GM23338 (cell line): Measurements from ENCODE around the gene ANP32A. TPM values are rescaled to one million over a fixed set of nuclear protein-coding genes. Genes with fewer than 3 reads are reported as not detected.

Experiments
- ATAC-seq: fragments of 200-7000 bp; cut with Tn5 transposase; 3 replicates; pipeline ENCODE4 v1.9.1; 2020
- DNase-seq: peaks from one replicate; pipeline ENCODE4 v3.0.0-alpha.2; 2015; ENCODE audit warnings: low spot score
- H2AFZ ChIP-seq: fragments of 200-600 bp; sonication (generic); 2 replicates; pipeline ENCODE4 v1.8.0; 2016; ENCODE audit warnings: antibody characterized with exemption, mild to moderate bottlenecking, moderate library complexity
- H3F3A ChIP-seq: fragments of 200-600 bp; sonication (generic); replicated peaks from 2 replicates; pipeline ENCODE4 v1.8.0; 2017; ENCODE audit warnings: antibody characterized with exemption, mixed run types, low read depth
- H3K27ac ChIP-seq: fragments of 200-600 bp; sonication (generic); 2 replicates; pipeline ENCODE4 v1.6.1; 2016; ENCODE audit warnings: low read depth
- H3K27me3 ChIP-seq: fragments of 200-600 bp; sonication (generic); 2 replicates; pipeline ENCODE4 v1.8.0; 2016; ENCODE audit warnings: mild to moderate bottlenecking, mixed run types, moderate library complexity; ENCODE audit not compliant: insufficient read depth
- H3K36me3 ChIP-seq: fragments of 200-600 bp; sonication (generic); 2 replicates; pipeline ENCODE4 v1.8.0; 2016; ENCODE audit warnings: mild to moderate bottlenecking; ENCODE audit not compliant: insufficient read depth
- H3K4me1 ChIP-seq: fragments of 200-600 bp; sonication (generic); 2 replicates; pipeline ENCODE4 v1.8.0; 2016; ENCODE audit warnings: mild to moderate bottlenecking, moderate library complexity; ENCODE audit not compliant: insufficient read depth
- H3K4me2 ChIP-seq: fragments of 200-600 bp; sonication (generic); 2 replicates; pipeline ENCODE4 v1.7.1; 2017; ENCODE audit warnings: mixed run types
- H3K4me3 ChIP-seq: fragments of 200-600 bp; sonication (generic); 2 replicates; pipeline ENCODE4 v1.6.1; 2016; ENCODE audit warnings: mixed run types
- H3K79me2 ChIP-seq: fragments of 200-600 bp; sonication (generic); replicated peaks from 2 replicates; pipeline ENCODE4 v1.8.0; 2017; ENCODE audit warnings: mild to moderate bottlenecking; ENCODE audit not compliant: insufficient read depth
- H3K9me2 ChIP-seq: fragments of 200-600 bp; sonication (generic); 2 replicates; pipeline ENCODE4 v1.8.0; 2017; ENCODE audit not compliant: insufficient read depth
- H4K20me1 ChIP-seq: fragments of 200-600 bp; sonication (generic); replicated peaks from 2 replicates; pipeline ENCODE4 v1.8.0; 2017; ENCODE audit warnings: mild to moderate bottlenecking; ENCODE audit not compliant: insufficient read depth
- H3K27ac Mint-ChIP-seq: 2 replicates; pipeline ENCODE4 v1.8.0; 2020; ENCODE audit warnings: inconsistent platforms, mild to moderate bottlenecking, moderate library complexity, mixed read lengths
- H3K27me3 Mint-ChIP-seq: 3 replicates; pipeline ENCODE4 v1.8.0; 2022; ENCODE audit warnings: low read depth, mild to moderate bottlenecking, moderate library complexity, mixed read lengths, inconsistent platforms; ENCODE audit not compliant: insufficient read depth, poor library complexity
- H3K36me3 Mint-ChIP-seq: 3 replicates; pipeline ENCODE4 v1.8.0; 2021; ENCODE audit warnings: low read depth, mild to moderate bottlenecking, inconsistent platforms, moderate library complexity, mixed read lengths
- H3K4me1 Mint-ChIP-seq: 3 replicates; pipeline ENCODE4 v1.8.0; 2020; ENCODE audit warnings: mild to moderate bottlenecking, inconsistent platforms, mixed read lengths
- H3K4me3 Mint-ChIP-seq: 3 replicates; pipeline ENCODE4 v1.8.0; 2021; ENCODE audit warnings: moderate library complexity, mild to moderate bottlenecking, inconsistent platforms, mixed read lengths
- H3K9me3 Mint-ChIP-seq: 3 replicates; pipeline ENCODE4 v1.8.0; 2020; ENCODE audit warnings: moderate library complexity, mild to moderate bottlenecking, inconsistent platforms, mixed read lengths
- JUNB ChIP-seq: IDR thresholded peaks from one replicate; pipeline ENCODE4 v1.6.1; 2016; ENCODE audit warnings: antibody characterized with exemption; ENCODE audit not compliant: unreplicated experiment
- POLR2AphosphoS5 ChIP-seq: IDR thresholded peaks from 2 replicates; pipeline ENCODE4 v1.6.1; 2016; ENCODE audit warnings: antibody characterized with exemption, low read depth
- ZNF331 ChIP-seq: fragments of 250-450 bp; sonication (Bioruptor Pico); IDR thresholded peaks from 2 replicates; pipeline ENCODE4 v1.5.0; 2020; ENCODE audit warnings: low read depth, mild to moderate bottlenecking, moderate library complexity
- polyA plus RNA-seq: library from polyadenylated mRNA; unstranded; fragments of >200 nt; fragmentation: Nextera tagmentation; extraction: Ambion mirVana; gene quantifications from 2 replicates; pipeline ENCODE4 v1.2.1, GENCODE V29; 2016
- total RNA-seq: library from RNA; depleted of rRNA; stranded (reverse); fragments of >200 nt; shearing (Covaris generic); gene quantifications from 2 replicates; pipeline ENCODE4 v1.2.3, GENCODE V29; 2014
- TF ChIP-seq, protein P1 (sequence below), 2 experiments: fragments of 200-600 bp in 1 of 2; sonication (generic) in 1 of 2; conservative IDR thresholded peaks; 2 replicates each; pipeline versions ENCODE4 v1.5.1 to v1.6.1; 2016 to 2017; ENCODE audit warnings: antibody characterized with exemption in 2 of 2, low read depth in 2 of 2, mild to moderate bottlenecking in 2 of 2, moderate library complexity in 1 of 2
- TF ChIP-seq, protein P2 (sequence below): IDR thresholded peaks from one replicate; pipeline ENCODE4 v1.6.1; 2018; ENCODE audit warnings: antibody characterized with exemption; ENCODE audit not compliant: unreplicated experiment
- TF ChIP-seq, protein P3 (sequence below): fragments of 250-450 bp; sonication (Bioruptor Pico); IDR thresholded peaks from 2 replicates; pipeline ENCODE4 v1.5.0; 2020; ENCODE audit warnings: mild to moderate bottlenecking, moderate library complexity
- TF ChIP-seq, protein P4 (sequence below): IDR thresholded peaks from 2 replicates; pipeline ENCODE4 v1.6.1; 2016; ENCODE audit warnings: antibody characterized with exemption

Gene ANP32A
- total and polyA plus RNA-seq, 2 experiments from 2014 or later, result 204 to 304 TPM

DNA sequence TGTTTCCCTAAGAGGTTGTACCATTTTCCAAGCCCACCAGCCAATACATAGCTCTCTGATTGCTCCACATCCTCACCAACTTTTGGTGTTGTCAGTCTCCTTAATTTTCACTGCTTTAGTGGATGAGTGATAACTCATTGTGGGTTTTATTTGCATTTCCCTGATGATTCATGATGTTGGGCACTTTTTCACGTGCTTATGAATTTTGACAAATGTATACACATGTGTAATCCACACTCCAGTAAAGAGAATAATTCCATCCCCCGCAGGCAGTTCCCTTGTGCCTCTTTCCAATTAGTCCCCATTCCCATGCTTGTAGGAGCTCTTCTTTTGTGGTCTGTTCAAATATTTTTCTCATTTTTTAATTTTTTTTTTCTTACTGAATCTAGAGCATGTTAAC is 52.4 kb downstream of the ANP32A start:
- Histone ChIP-seq H3K36me3 (no peaks in the 10 kb centered on the region), H3K9me2 (0 out of 2 replicates have a peak, but pooled peaks cover 2% of the 10 kb centered on the region), H3F3A (no peaks in the 10 kb centered on the region), H4K20me1 (no peaks in the 10 kb centered on the region), H3K79me2 (no peaks in the 10 kb centered on the region), H3K4me1 (no peaks in the 10 kb centered on the region), H3K4me2 (no peak overlapping the region), H3K27ac (no peak overlapping the region), H2AFZ (no peak overlapping the region), H3K4me3 (no peak overlapping the region), H3K27me3 (no peaks in the 10 kb centered on the region)
- no peak for DNase-seq
- Mint-ChIP-seq H3K27ac (no peak overlapping the region), H3K4me1 (no peaks in the 10 kb centered on the region), H3K9me3 (no peaks in the 10 kb centered on the region), H3K36me3 (no peaks in the 10 kb centered on the region), H3K4me3 (no peak overlapping the region), H3K27me3 (peaks cover 5% of the 10 kb centered on the region)
- ATAC-seq, result no peak
- TF ChIP-seq, protein P1, sequence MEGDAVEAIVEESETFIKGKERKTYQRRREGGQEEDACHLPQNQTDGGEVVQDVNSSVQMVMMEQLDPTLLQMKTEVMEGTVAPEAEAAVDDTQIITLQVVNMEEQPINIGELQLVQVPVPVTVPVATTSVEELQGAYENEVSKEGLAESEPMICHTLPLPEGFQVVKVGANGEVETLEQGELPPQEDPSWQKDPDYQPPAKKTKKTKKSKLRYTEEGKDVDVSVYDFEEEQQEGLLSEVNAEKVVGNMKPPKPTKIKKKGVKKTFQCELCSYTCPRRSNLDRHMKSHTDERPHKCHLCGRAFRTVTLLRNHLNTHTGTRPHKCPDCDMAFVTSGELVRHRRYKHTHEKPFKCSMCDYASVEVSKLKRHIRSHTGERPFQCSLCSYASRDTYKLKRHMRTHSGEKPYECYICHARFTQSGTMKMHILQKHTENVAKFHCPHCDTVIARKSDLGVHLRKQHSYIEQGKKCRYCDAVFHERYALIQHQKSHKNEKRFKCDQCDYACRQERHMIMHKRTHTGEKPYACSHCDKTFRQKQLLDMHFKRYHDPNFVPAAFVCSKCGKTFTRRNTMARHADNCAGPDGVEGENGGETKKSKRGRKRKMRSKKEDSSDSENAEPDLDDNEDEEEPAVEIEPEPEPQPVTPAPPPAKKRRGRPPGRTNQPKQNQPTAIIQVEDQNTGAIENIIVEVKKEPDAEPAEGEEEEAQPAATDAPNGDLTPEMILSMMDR (conservative IDR thresholded peaks at IDR 0.05; ENCODE audit: low read depth in 2 of 2), result no peak
- no peak for TF ChIP-seq POLR2AphosphoS5

DNA sequence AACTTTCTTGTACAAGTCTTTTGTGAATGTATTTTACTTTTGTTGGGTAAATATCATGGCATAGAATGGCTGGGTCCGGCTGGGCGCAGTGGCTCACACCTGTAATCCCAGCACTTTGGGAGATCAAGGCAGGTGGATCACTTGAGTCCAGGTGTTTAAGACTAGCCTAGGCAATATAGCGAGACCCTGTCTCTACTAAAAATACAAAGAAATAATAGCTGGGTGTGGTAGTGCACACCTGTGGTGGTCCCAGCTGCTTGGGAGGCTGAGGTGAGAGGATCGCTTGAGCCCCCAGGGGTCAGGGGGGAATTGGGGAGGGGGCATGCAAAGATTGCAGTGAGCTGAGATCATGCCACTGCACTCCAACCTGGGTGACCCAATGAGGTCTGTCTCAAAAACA is 52.9 kb downstream of the ANP32A start:
- H3K27me3 Mint-ChIP-seq, result peaks cover 5% of the 10 kb centered on the region
- Histone ChIP-seq H3K27ac (no peak overlapping the region), H3K27me3 (no peaks in the 10 kb centered on the region), H3F3A (no peaks in the 10 kb centered on the region), H3K9me2 (0 out of 2 replicates have a peak, but pooled peaks cover 2% of the 10 kb centered on the region), H3K36me3 (no peaks in the 10 kb centered on the region), H3K4me3 (no peak overlapping the region), H3K79me2 (no peaks in the 10 kb centered on the region), H4K20me1 (no peaks in the 10 kb centered on the region), H2AFZ (no peak overlapping the region), H3K4me1 (no peaks in the 10 kb centered on the region), H3K4me2 (no peak overlapping the region)
- DNase-seq (no peak), ATAC-seq (no peak)
- H3K9me3 Mint-ChIP-seq, result no peaks in the 10 kb centered on the region
- TF ChIP-seq ZNF331 (CRISPR knock-in tag), result no peak
- TF ChIP-seq, protein P2, sequence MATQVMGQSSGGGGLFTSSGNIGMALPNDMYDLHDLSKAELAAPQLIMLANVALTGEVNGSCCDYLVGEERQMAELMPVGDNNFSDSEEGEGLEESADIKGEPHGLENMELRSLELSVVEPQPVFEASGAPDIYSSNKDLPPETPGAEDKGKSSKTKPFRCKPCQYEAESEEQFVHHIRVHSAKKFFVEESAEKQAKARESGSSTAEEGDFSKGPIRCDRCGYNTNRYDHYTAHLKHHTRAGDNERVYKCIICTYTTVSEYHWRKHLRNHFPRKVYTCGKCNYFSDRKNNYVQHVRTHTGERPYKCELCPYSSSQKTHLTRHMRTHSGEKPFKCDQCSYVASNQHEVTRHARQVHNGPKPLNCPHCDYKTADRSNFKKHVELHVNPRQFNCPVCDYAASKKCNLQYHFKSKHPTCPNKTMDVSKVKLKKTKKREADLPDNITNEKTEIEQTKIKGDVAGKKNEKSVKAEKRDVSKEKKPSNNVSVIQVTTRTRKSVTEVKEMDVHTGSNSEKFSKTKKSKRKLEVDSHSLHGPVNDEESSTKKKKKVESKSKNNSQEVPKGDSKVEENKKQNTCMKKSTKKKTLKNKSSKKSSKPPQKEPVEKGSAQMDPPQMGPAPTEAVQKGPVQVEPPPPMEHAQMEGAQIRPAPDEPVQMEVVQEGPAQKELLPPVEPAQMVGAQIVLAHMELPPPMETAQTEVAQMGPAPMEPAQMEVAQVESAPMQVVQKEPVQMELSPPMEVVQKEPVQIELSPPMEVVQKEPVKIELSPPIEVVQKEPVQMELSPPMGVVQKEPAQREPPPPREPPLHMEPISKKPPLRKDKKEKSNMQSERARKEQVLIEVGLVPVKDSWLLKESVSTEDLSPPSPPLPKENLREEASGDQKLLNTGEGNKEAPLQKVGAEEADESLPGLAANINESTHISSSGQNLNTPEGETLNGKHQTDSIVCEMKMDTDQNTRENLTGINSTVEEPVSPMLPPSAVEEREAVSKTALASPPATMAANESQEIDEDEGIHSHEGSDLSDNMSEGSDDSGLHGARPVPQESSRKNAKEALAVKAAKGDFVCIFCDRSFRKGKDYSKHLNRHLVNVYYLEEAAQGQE, result no peak
- TF ChIP-seq, protein P3, sequence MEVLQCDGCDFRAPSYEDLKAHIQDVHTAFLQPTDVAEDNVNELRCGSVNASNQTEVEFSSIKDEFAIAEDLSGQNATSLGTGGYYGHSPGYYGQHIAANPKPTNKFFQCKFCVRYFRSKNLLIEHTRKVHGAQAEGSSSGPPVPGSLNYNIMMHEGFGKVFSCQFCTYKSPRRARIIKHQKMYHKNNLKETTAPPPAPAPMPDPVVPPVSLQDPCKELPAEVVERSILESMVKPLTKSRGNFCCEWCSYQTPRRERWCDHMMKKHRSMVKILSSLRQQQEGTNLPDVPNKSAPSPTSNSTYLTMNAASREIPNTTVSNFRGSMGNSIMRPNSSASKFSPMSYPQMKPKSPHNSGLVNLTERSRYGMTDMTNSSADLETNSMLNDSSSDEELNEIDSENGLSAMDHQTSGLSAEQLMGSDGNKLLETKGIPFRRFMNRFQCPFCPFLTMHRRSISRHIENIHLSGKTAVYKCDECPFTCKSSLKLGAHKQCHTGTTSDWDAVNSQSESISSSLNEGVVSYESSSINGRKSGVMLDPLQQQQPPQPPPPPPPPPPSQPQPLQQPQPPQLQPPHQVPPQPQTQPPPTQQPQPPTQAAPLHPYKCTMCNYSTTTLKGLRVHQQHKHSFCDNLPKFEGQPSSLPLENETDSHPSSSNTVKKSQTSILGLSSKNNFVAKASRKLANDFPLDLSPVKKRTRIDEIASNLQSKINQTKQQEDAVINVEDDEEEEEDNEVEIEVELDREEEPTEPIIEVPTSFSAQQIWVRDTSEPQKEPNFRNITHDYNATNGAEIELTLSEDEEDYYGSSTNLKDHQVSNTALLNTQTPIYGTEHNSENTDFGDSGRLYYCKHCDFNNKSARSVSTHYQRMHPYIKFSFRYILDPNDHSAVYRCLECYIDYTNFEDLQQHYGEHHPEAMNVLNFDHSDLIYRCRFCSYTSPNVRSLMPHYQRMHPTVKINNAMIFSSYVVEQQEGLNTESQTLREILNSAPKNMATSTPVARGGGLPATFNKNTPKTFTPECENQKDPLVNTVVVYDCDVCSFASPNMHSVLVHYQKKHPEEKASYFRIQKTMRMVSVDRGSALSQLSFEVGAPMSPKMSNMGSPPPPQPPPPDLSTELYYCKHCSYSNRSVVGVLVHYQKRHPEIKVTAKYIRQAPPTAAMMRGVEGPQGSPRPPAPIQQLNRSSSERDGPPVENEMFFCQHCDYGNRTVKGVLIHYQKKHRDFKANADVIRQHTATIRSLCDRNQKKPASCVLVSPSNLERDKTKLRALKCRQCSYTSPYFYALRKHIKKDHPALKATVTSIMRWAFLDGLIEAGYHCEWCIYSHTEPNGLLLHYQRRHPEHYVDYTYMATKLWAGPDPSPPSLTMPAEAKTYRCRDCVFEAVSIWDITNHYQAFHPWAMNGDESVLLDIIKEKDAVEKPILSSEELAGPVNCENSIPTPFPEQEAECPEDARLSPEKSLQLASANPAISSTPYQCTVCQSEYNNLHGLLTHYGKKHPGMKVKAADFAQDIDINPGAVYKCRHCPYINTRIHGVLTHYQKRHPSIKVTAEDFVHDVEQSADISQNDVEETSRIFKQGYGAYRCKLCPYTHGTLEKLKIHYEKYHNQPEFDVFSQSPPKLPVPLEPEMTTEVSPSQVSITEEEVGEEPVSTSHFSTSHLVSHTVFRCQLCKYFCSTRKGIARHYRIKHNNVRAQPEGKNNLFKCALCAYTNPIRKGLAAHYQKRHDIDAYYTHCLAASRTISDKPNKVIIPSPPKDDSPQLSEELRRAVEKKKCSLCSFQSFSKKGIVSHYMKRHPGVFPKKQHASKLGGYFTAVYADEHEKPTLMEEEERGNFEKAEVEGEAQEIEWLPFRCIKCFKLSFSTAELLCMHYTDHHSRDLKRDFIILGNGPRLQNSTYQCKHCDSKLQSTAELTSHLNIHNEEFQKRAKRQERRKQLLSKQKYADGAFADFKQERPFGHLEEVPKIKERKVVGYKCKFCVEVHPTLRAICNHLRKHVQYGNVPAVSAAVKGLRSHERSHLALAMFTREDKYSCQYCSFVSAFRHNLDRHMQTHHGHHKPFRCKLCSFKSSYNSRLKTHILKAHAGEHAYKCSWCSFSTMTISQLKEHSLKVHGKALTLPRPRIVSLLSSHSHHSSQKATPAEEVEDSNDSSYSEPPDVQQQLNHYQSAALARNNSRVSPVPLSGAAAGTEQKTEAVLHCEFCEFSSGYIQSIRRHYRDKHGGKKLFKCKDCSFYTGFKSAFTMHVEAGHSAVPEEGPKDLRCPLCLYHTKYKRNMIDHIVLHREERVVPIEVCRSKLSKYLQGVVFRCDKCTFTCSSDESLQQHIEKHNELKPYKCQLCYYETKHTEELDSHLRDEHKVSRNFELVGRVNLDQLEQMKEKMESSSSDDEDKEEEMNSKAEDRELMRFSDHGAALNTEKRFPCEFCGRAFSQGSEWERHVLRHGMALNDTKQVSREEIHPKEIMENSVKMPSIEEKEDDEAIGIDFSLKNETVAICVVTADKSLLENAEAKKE (CRISPR knock-in tag), result no peak
- TF ChIP-seq JUNB, result no peak
- TF ChIP-seq, protein P4, sequence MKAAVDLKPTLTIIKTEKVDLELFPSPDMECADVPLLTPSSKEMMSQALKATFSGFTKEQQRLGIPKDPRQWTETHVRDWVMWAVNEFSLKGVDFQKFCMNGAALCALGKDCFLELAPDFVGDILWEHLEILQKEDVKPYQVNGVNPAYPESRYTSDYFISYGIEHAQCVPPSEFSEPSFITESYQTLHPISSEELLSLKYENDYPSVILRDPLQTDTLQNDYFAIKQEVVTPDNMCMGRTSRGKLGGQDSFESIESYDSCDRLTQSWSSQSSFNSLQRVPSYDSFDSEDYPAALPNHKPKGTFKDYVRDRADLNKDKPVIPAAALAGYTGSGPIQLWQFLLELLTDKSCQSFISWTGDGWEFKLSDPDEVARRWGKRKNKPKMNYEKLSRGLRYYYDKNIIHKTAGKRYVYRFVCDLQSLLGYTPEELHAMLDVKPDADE, result no peak
- H3K36me3 Mint-ChIP-seq, result no peaks in the 10 kb centered on the region
- H3K27ac Mint-ChIP-seq, result no peak overlapping the region
- no peaks in the 10 kb centered on the region for H3K4me1 Mint-ChIP-seq
- H3K4me3 Mint-ChIP-seq, result no peak overlapping the region
